Measurements from ENCODE around the gene UCK1. TPM values are rescaled to one million over a fixed set of nuclear protein-coding genes. Genes with fewer than 3 reads are reported as not detected.
"Not testable (repeated sequence)": the region's sequence is repeated elsewhere in the genome, so short reads cannot be mapped to it uniquely, and the experiment has no call there.

UCK1 gene
- polyA plus RNA-seq, 2 of the 4 experiments (the other 2 are of a cell fraction) = 18.0 to 26.5 TPM

- no peak; a peak in 1 of 6 replicates for ATAC-seq
- ChIA-PET CTCF (no interaction called here), POLR2A (no interaction called here)
- TF ChIP-seq, protein P1, sequence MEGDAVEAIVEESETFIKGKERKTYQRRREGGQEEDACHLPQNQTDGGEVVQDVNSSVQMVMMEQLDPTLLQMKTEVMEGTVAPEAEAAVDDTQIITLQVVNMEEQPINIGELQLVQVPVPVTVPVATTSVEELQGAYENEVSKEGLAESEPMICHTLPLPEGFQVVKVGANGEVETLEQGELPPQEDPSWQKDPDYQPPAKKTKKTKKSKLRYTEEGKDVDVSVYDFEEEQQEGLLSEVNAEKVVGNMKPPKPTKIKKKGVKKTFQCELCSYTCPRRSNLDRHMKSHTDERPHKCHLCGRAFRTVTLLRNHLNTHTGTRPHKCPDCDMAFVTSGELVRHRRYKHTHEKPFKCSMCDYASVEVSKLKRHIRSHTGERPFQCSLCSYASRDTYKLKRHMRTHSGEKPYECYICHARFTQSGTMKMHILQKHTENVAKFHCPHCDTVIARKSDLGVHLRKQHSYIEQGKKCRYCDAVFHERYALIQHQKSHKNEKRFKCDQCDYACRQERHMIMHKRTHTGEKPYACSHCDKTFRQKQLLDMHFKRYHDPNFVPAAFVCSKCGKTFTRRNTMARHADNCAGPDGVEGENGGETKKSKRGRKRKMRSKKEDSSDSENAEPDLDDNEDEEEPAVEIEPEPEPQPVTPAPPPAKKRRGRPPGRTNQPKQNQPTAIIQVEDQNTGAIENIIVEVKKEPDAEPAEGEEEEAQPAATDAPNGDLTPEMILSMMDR (IDR thresholded peaks at IDR 0.05) = no peak
- TF ChIP-seq SREBF2 (IDR thresholded peaks at IDR 0.05) = no peak
- TF ChIP-seq CHD4 (IDR thresholded peaks at IDR 0.05; ENCODE audit: borderline replicate concordance) = no peak
- no peak for TF ChIP-seq ATOH8 (CRISPR knock-in tag; IDR thresholded peaks at IDR 0.05; ENCODE audit: low read depth)
- no peak for TF ChIP-seq HOXB5 (CRISPR knock-in tag; IDR thresholded peaks at IDR 0.05)
- TF ChIP-seq NPAS2 (CRISPR knock-in tag; IDR thresholded peaks at IDR 0.05; ENCODE audit: borderline replicate concordance) = no peak
- TF ChIP-seq POLR2A (IDR thresholded peaks at IDR 0.05; ENCODE audit: low read length) = no peak
- TF ChIP-seq MAFK (IDR thresholded peaks at IDR 0.05; ENCODE audit: partially characterized antibody) = no peak
- TF ChIP-seq, protein P2, sequence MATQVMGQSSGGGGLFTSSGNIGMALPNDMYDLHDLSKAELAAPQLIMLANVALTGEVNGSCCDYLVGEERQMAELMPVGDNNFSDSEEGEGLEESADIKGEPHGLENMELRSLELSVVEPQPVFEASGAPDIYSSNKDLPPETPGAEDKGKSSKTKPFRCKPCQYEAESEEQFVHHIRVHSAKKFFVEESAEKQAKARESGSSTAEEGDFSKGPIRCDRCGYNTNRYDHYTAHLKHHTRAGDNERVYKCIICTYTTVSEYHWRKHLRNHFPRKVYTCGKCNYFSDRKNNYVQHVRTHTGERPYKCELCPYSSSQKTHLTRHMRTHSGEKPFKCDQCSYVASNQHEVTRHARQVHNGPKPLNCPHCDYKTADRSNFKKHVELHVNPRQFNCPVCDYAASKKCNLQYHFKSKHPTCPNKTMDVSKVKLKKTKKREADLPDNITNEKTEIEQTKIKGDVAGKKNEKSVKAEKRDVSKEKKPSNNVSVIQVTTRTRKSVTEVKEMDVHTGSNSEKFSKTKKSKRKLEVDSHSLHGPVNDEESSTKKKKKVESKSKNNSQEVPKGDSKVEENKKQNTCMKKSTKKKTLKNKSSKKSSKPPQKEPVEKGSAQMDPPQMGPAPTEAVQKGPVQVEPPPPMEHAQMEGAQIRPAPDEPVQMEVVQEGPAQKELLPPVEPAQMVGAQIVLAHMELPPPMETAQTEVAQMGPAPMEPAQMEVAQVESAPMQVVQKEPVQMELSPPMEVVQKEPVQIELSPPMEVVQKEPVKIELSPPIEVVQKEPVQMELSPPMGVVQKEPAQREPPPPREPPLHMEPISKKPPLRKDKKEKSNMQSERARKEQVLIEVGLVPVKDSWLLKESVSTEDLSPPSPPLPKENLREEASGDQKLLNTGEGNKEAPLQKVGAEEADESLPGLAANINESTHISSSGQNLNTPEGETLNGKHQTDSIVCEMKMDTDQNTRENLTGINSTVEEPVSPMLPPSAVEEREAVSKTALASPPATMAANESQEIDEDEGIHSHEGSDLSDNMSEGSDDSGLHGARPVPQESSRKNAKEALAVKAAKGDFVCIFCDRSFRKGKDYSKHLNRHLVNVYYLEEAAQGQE (IDR thresholded peaks at IDR 0.05) = no peak
- no peak for TF ChIP-seq FOSL2 (IDR thresholded peaks at IDR 0.05)
- no peak for TF ChIP-seq FOSL2 (CRISPR knock-in tag; IDR thresholded peaks at IDR 0.05)
- no peak for TF ChIP-seq EHMT2 (IDR thresholded peaks at IDR 0.05; ENCODE audit: low read depth)
- TF ChIP-seq, protein P3, sequence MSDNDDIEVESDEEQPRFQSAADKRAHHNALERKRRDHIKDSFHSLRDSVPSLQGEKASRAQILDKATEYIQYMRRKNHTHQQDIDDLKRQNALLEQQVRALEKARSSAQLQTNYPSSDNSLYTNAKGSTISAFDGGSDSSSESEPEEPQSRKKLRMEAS (IDR thresholded peaks at IDR 0.05) = no peak
- H3K4me1 ChIP-seq = no peaks in the 10 kb centered on the region; the same call in 2 of the 3 replicates
- H3K4me3 ChIP-seq = no peak overlapping the region
- H3K4me2 ChIP-seq = no peak overlapping the region
- FAIRE-seq = no peak
- no peak for DNase-seq (ENCODE audit: low read depth in 1 of 2, low spot score in 1 of 2)
- no peak overlapping the region for H3K27ac ChIP-seq
- WGBS (ENCODE audit: missing lambda C conversion rate) = 92% methylated on average over 6 of the region's 6 CpGs
- H3K9me3 ChIP-seq = no peaks in the 10 kb centered on the region
These were observed 21.0 kb upstream of the UCK1 start for GRCh38 chr9:131552030-131552429.

- 89% methylated on average over 8 of the region's 8 CpGs for WGBS (ENCODE audit: missing lambda C conversion rate)
- ATAC-seq; POLR2A ChIA-PET; H3K4me2 ChIP-seq; H3K4me1 ChIP-seq; H3K4me3 ChIP-seq; H3K9me3 ChIP-seq; H3K27ac ChIP-seq; CTCF ChIA-PET; FAIRE-seq; DNase-seq (ENCODE audit: low read depth in 1 of 2, low spot score in 1 of 2): not testable (repeated sequence)
These were observed 19.4 kb upstream of the UCK1 start for GRCh38 chr9:131550465-131550864.

DNA sequence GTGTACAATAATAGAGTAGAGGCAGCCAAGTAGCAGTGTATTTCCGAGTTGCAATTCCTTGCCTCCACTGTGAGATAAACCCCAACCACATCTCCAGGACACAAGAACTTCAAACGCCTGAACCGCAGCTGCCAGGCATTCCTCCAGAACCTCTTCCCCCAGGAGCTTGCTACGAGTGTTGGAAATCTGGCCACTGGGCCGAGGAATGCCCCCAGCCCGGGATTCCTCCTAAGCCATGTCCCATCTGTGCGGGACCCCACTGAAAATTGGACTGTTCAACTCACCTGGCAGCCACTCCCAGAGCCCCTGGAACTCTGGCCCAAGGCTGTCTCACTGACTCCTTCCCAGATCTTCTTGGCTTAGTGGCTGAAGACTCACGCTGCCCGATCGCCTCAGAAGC, 18.1 kb upstream of the UCK1 start:
- WGBS (ENCODE audit: missing lambda C conversion rate) = 85% methylated on average over 10 of the region's 10 CpGs
- H3K4me2 ChIP-seq; ATAC-seq; H3K27ac ChIP-seq; CTCF ChIA-PET; H3K4me3 ChIP-seq; DNase-seq (ENCODE audit: low read depth in 1 of 2, low spot score in 1 of 2); H3K9me3 ChIP-seq; H3K4me1 ChIP-seq; POLR2A ChIA-PET; FAIRE-seq: not testable (repeated sequence)
